ENCODE data around the gene NRXN2.

NRXN2 gene

DNA sequence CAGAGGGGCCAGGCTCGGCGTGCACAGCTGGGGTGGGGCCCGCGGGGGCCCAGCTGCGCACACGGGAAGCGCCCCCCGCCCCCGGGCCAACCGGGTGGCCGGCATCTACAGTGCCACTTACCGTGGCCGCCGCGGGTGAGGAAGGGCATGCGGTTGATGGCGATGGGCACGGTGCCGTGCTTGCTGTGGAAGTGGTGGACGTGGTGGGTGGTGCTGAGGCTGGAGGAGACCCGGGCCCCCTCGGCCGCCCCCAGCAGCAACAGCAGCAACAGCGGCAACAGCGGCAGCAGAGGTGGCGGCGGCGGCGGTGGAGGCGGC lies 80.6 kb downstream of the NRXN2 start:
- no peak overlapping the region for H3K27ac ChIP-seq (ENCODE audit: insufficient read depth, low read depth, low read length, poor library complexity, severe bottlenecking)
- H3K9me3 ChIP-seq (ENCODE audit: control insufficient read depth, low read length): no peaks in the 10 kb centered on the region
- 1 to 2% methylated on average over 30 of the region's 30 CpGs for WGBS, 2 experiments
- H3K36me3 ChIP-seq (ENCODE audit: control insufficient read depth, insufficient read depth, low read length): no peaks in the 10 kb centered on the region
- peaks cover 27% of the 10 kb centered on the region for H3K4me1 ChIP-seq (ENCODE audit: control insufficient read depth, insufficient read depth, low read length)
- H3K4me3 ChIP-seq (ENCODE audit: insufficient read depth, low read depth, low read length): peak overlapping the region; percentile 42
- peaks cover 64% of the 10 kb centered on the region for H3K27me3 ChIP-seq (ENCODE audit: control insufficient read depth, insufficient read depth, low read length, poor library complexity, severe bottlenecking)

DNA sequence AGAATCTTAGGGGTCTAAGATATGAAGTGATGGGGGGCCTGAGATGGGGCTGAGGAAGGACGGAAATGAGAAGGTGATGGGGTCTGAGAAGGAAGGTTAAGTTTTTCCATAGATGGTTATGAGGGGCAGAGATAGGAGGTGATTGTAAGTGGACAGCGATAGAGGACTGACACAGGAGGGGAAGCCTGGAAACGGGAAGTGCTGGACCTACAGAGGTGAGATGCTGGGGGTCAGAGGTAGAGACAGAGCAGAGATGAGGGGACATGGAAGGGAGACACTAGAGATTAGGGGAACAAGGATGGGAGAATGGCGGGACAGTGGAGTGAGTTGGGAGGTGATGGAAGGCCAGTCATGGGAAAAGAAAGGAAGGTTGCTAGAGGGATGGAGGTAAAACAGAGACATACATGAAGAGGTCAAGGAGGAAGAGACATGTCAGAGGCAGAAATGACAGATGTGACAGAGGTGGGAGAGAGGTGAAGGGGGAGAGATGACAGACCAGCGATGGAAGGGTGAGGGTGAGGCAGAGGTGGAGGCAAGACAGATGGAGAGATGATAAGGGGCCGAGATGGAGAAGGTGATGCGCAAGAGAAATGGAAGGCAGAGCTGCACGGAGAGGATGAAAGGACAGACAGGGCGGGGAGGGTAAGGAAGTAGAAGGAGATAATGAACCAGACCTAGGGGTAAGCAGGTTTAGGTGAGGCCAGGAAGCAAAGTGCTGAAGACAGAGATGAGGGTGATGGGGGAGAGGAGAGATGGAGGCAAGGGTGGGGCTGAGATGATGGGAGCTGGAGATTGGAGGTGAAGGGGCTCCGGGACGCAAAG lies 81.2 kb downstream of the NRXN2 start:
- peaks cover 29% of the 10 kb centered on the region for H3K4me1 ChIP-seq (ENCODE audit: control insufficient read depth, insufficient read depth, low read length)
- H3K27ac ChIP-seq (ENCODE audit: insufficient read depth, low read depth, low read length, poor library complexity, severe bottlenecking): no peak overlapping the region
- H3K36me3 ChIP-seq (ENCODE audit: control insufficient read depth, insufficient read depth, low read length): no peaks in the 10 kb centered on the region
- H3K9me3 ChIP-seq (ENCODE audit: control insufficient read depth, low read length): no peaks in the 10 kb centered on the region
- peak overlapping the region; percentile 42 for H3K4me3 ChIP-seq (ENCODE audit: insufficient read depth, low read depth, low read length)
- WGBS, 2 experiments: 49% methylated on average over 11 of the region's 11 CpGs
- peaks cover 64% of the 10 kb centered on the region for H3K27me3 ChIP-seq (ENCODE audit: control insufficient read depth, insufficient read depth, low read length, poor library complexity, severe bottlenecking)

DNA sequence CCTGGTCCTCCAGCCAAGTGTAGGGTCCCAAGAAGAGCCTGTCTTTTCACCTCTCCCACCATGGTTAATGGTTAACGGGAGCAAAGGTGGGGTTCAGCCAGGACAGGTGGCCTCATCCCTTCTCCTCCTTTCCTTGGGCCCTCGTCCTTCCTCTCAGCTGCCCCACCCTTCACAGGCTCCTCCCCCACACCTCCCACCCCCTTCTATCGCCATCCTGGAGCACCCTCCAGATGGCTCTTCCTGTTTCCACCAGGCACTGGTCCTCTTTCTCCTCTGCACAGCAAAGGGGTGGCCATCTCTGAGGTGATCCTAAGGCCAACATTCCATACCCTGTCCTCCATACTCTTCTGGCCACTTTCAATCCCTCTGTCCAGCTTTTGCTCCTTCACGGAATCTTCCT lies 83.1 kb downstream of the NRXN2 start:
- H3K4me3 ChIP-seq (ENCODE audit: insufficient read depth, low read depth, low read length): no peak overlapping the region
- H3K36me3 ChIP-seq (ENCODE audit: control insufficient read depth, insufficient read depth, low read length): no peaks in the 10 kb centered on the region
- 78 to 86% methylated on average over 4 of the region's 4 CpGs for WGBS, 2 experiments
- H3K9me3 ChIP-seq (ENCODE audit: control insufficient read depth, low read length): no peaks in the 10 kb centered on the region
- H3K4me1 ChIP-seq (ENCODE audit: control insufficient read depth, insufficient read depth, low read length): peaks cover 26% of the 10 kb centered on the region
- no peak overlapping the region for H3K27ac ChIP-seq (ENCODE audit: insufficient read depth, low read depth, low read length, poor library complexity, severe bottlenecking)
- peaks cover 64% of the 10 kb centered on the region for H3K27me3 ChIP-seq (ENCODE audit: control insufficient read depth, insufficient read depth, low read length, poor library complexity, severe bottlenecking)

DNA sequence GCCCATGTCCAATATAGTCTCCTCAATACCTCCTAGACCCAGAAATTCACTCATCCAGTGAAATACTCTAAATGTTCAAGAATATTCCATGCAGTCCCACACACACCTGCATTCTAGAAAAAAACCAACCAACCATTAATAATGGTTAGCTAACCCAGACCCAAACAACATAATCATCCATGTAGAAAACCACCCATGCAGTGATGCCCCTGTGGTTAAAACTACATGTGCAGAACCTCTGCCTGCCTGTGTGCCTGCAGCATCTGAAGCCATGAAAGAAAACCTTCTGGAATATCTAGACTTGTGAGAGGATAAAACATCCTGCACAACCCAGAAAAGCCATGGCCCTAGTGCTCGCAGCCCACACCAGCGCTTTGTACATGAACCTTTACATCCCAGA lies 84.2 kb downstream of the NRXN2 start:
- H3K27me3 ChIP-seq (ENCODE audit: control insufficient read depth, insufficient read depth, low read length, poor library complexity, severe bottlenecking): peaks cover 55% of the 10 kb centered on the region
- no peaks in the 10 kb centered on the region for H3K36me3 ChIP-seq (ENCODE audit: control insufficient read depth, insufficient read depth, low read length)
- H3K9me3 ChIP-seq (ENCODE audit: control insufficient read depth, low read length): no peaks in the 10 kb centered on the region
- H3K4me1 ChIP-seq (ENCODE audit: control insufficient read depth, insufficient read depth, low read length): peaks cover 15% of the 10 kb centered on the region
- H3K27ac ChIP-seq (ENCODE audit: insufficient read depth, low read depth, low read length, poor library complexity, severe bottlenecking): no peak overlapping the region
- 92 to 94% methylated on average over 2 of the region's 2 CpGs for WGBS, 2 experiments
- H3K4me3 ChIP-seq (ENCODE audit: insufficient read depth, low read depth, low read length): no peak overlapping the region

DNA sequence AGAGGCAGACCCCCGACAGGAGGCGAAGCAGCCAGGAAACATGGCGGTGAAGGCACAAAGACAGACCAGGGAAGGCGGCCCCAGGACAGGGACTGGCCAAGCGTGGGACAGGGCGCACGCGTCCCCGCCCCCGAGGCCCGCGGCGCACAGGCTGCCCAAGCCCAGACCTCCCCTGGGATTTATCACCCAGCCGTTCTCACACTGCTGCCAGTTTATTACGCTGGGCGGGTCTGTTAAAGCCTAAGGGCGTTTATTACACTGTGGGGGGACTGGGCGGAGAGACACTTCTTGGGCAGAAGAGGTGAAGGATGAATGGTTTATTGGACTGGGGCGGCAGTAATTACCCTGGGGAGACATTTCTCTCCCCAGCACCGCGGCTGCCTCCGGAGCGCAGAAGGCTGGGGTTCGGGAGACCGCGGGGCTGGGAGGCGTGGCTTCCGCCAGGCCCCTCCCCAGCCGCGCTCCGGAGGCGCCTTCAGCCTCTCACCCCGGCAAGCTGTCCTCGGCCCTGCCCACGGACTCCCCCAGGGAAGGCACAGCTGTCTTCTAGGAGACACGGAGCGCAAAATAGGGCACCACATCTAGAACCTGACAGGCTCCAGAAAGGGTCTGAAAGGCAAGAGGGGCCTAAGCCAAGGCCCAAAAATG lies 84.9 kb downstream of the NRXN2 start:
- Histone ChIP-seq H3K9me3 (ENCODE audit: control insufficient read depth, low read length) (no peaks in the 10 kb centered on the region), H3K4me3 (ENCODE audit: insufficient read depth, low read depth, low read length) (peak overlapping the region; percentile 24), H3K36me3 (ENCODE audit: control insufficient read depth, insufficient read depth, low read length) (no peaks in the 10 kb centered on the region), H3K27ac (ENCODE audit: insufficient read depth, low read depth, low read length, poor library complexity, severe bottlenecking) (peak overlapping the region; percentile 46), H3K4me1 (ENCODE audit: control insufficient read depth, insufficient read depth, low read length) (peaks cover 15% of the 10 kb centered on the region), H3K27me3 (ENCODE audit: control insufficient read depth, insufficient read depth, low read length, poor library complexity, severe bottlenecking) (peaks cover 52% of the 10 kb centered on the region)
- 3% methylated on average over 37 of the region's 37 CpGs for WGBS, 2 experiments

DNA sequence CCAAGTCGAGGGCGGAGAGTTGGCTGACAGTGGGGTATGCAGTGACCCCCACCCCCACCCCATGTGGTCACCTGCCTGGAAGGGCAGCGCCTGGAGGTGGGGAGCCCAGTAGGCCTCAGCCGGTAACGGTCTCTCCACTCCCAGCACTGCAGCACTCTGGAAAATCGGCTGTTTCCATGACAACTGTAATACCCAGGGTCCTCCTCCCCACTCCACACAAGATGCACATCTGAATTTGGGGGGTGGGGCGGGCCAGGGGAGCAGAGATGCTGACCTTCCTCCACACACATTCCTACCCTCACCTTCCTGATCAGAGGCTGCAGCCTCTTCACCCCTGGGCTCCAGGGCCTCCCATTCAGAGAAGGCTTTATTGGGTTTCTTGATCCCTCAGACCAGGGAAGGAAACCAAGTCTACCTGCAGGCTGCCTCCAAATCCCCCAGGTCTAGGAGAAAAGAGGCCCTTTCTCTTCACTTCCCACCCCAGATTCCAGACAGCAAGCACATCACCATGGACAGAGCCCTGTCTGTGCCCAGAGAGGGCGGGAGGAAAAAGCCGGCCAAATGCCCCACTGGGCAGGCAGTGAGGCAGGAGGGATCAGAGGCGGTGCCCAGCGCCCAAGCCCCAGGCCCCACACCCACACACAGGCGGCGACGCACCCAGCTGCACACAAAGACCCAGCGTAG lies 85.5 kb downstream of the NRXN2 start:
- H3K27ac ChIP-seq (ENCODE audit: insufficient read depth, low read depth, low read length, poor library complexity, severe bottlenecking): no peak overlapping the region
- no peaks in the 10 kb centered on the region for H3K9me3 ChIP-seq (ENCODE audit: control insufficient read depth, low read length)
- H3K27me3 ChIP-seq (ENCODE audit: control insufficient read depth, insufficient read depth, low read length, poor library complexity, severe bottlenecking): peaks cover 45% of the 10 kb centered on the region
- H3K4me3 ChIP-seq (ENCODE audit: insufficient read depth, low read depth, low read length): peak overlapping the region; percentile 24
- no peaks in the 10 kb centered on the region for H3K36me3 ChIP-seq (ENCODE audit: control insufficient read depth, insufficient read depth, low read length)
- H3K4me1 ChIP-seq (ENCODE audit: control insufficient read depth, insufficient read depth, low read length): peaks cover 15% of the 10 kb centered on the region
- 39 to 41% methylated on average over 15 of the region's 15 CpGs for WGBS, 2 experiments

- H3K27ac ChIP-seq (ENCODE audit: insufficient read depth, low read depth, low read length, poor library complexity, severe bottlenecking): no peak overlapping the region
- peaks cover 7% of the 10 kb centered on the region for H3K27me3 ChIP-seq (ENCODE audit: control insufficient read depth, insufficient read depth, low read length, poor library complexity, severe bottlenecking)
- WGBS, 2 experiments: 87 to 90% methylated on average over 7 of the region's 7 CpGs
- no peaks in the 10 kb centered on the region for H3K36me3 ChIP-seq (ENCODE audit: control insufficient read depth, insufficient read depth, low read length)
- peaks cover 6% of the 10 kb centered on the region for H3K4me1 ChIP-seq (ENCODE audit: control insufficient read depth, insufficient read depth, low read length)
- no peak overlapping the region for H3K4me3 ChIP-seq (ENCODE audit: insufficient read depth, low read depth, low read length)
- no peaks in the 10 kb centered on the region for H3K9me3 ChIP-seq (ENCODE audit: control insufficient read depth, low read length)
These were observed 89.3 kb downstream of the NRXN2 start for GRCh38 chr11:64633555-64634159.

DNA sequence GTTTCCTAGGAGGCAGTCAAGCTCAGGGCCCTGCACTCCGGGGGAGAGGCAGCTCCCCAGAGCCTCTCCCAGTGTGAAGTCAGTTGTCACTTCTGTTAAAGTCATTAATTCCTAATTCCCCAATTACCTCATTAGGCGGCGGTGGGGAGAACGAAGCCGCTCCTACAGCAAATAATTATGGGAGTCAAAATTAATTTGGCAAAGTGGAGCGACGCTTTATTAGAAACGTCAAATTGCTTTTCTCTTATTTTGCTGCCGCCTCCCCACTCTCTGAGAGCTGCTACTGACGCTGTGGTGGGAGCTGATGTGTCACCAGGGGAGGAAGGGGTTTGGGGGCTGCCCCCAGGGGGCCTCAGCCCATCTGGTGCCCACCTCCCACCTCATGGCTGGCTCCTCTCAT lies 90.3 kb downstream of the NRXN2 start:
- Histone ChIP-seq H3K9me3 (ENCODE audit: control insufficient read depth, low read length) (no peaks in the 10 kb centered on the region), H3K27ac (ENCODE audit: insufficient read depth, low read depth, low read length, poor library complexity, severe bottlenecking) (no peak overlapping the region), H3K36me3 (ENCODE audit: control insufficient read depth, insufficient read depth, low read length) (no peaks in the 10 kb centered on the region), H3K27me3 (ENCODE audit: control insufficient read depth, insufficient read depth, low read length, poor library complexity, severe bottlenecking) (no peaks in the 10 kb centered on the region), H3K4me3 (ENCODE audit: insufficient read depth, low read depth, low read length) (no peak overlapping the region), H3K4me1 (ENCODE audit: control insufficient read depth, insufficient read depth, low read length) (peaks cover 4% of the 10 kb centered on the region)
- WGBS, 2 experiments: 93% methylated on average over 10 of the region's 10 CpGs

DNA sequence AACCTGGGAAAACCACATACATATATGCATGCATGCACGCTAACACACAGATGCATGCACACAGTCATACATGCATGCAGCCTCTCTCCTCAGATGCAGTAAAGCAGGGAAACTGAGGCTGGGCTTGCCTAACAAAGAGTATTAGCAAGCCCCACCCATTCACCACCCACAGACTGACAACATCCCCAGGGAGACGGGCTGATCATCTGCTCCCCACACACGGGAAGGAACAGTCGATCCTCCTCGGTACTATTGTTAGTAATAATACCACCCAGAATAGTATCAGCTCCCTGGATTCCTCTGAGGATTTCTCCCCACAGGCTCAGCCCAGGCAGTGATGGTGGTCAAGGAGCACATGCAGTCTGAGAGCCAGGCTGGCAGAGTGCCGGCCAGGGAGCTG lies 90.8 kb downstream of the NRXN2 start:
- Histone ChIP-seq H3K4me1 (ENCODE audit: control insufficient read depth, insufficient read depth, low read length) (peaks cover 4% of the 10 kb centered on the region), H3K9me3 (ENCODE audit: control insufficient read depth, low read length) (no peaks in the 10 kb centered on the region), H3K4me3 (ENCODE audit: insufficient read depth, low read depth, low read length) (no peak overlapping the region), H3K27me3 (ENCODE audit: control insufficient read depth, insufficient read depth, low read length, poor library complexity, severe bottlenecking) (no peaks in the 10 kb centered on the region), H3K27ac (ENCODE audit: insufficient read depth, low read depth, low read length, poor library complexity, severe bottlenecking) (no peak overlapping the region), H3K36me3 (ENCODE audit: control insufficient read depth, insufficient read depth, low read length) (no peaks in the 10 kb centered on the region)
- 87 to 89% methylated on average over 6 of the region's 6 CpGs for WGBS, 2 experiments

GRCh38 chr11:64631675-64632074 lies 91.3 kb downstream of the NRXN2 start:
- Histone ChIP-seq H3K4me1 (ENCODE audit: control insufficient read depth, insufficient read depth, low read length) (peaks cover 10% of the 10 kb centered on the region), H3K9me3 (ENCODE audit: control insufficient read depth, low read length) (no peaks in the 10 kb centered on the region), H3K27ac (ENCODE audit: insufficient read depth, low read depth, low read length, poor library complexity, severe bottlenecking) (no peak overlapping the region), H3K4me3 (ENCODE audit: insufficient read depth, low read depth, low read length) (no peak overlapping the region), H3K27me3 (ENCODE audit: control insufficient read depth, insufficient read depth, low read length, poor library complexity, severe bottlenecking) (no peaks in the 10 kb centered on the region), H3K36me3 (ENCODE audit: control insufficient read depth, insufficient read depth, low read length) (no peaks in the 10 kb centered on the region)
- WGBS, 2 experiments: 90 to 92% methylated on average over 4 of the region's 4 CpGs
